HG03342 (cell line): ENCODE results near the gene ATG4C.
"Not testable (repeated sequence)": the region's sequence is repeated elsewhere in the genome, so short reads cannot be mapped to it uniquely, and the experiment has no call there.

ENCODE experiments used
- ATAC-seq: cut with Tn5 transposase; IDR thresholded peaks from one replicate; pipeline ENCODE4 v1.9.1; 2021; ENCODE audit warnings: mild to moderate bottlenecking, moderate library complexity; ENCODE audit not compliant: unreplicated experiment

Gene ATG4C

DNA sequence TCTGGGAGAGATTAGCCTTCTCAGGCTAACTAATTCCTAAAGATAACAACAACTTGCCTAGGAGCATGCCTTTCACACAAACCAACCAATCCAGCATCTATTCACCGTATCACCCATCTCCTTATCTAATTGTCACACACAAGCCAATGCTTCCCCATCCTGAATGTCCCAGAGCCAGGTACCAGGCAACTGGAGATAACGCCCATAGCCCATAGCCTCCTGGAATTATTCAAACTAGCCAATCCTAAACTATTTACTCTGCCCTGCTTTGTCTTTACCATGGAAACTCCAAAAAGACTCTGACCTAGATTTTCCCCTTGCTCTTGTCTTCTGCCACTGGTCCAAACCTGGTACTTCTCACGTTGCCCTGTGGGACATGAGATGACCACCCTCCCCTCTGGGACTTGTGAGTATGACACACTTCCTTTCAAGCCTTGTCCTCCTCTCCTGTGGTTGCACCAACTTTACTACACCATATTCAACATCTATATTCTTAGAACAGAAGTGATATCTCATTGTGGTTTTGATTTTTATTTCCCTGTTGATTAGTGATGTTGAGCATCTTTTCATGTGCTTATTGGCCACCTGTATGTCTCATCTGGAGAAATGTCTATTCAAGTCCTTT is 8.8 kb upstream of the ATG4C start:
- ATAC-seq = no peak

DNA sequence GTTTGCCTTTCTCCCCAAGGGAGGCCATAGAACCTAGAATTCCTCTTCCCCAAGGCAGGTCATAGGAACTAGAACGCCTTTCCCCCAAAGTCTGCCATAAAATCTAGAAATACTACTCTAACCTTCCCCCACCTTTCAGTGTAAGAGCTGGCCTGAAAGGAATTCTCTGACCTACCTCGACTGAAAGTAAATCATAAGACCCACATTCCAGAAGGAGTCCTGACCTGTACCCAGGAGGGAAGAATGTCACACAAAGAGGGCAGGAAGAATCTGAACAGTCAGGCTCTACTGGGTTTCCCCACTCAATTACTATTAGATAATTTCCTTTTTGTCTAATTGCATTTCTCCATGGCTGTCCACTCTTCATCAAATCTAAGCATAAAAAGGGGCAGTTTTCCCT is 5.7 kb upstream of the ATG4C start:
- no peak for ATAC-seq

DNA sequence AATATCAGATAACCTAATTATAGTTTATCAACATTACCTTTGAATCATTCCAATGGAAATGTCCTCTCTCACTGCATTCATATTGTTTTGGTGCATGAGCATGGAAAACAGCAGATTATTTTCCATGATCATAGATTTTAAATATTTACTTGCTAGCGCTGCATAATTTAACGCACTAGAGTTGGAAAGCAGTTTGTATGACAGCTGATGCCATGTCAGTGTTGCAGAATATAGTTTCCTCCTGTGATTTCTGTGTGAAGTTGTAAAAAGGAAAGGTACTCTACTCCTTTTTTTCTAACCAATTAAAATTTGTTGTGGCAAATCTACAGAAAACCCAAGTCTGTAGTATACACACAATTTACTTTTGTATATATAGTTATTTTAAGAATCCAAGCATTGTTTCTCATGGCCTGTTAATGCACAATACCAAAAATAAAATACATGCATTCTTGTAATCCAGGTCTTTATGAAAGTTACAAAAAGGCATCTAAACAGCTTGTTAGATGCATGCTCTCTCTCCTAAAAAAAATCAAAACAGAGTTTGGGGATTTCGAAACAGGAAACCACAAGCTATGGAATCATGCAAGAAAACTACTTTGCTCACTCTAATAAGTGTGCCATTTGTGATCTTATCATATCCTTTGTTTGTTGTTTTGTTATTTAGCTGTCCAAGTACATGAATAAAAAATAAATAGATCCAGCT is 1.9 kb upstream of the ATG4C start:
- ATAC-seq = no peak

DNA sequence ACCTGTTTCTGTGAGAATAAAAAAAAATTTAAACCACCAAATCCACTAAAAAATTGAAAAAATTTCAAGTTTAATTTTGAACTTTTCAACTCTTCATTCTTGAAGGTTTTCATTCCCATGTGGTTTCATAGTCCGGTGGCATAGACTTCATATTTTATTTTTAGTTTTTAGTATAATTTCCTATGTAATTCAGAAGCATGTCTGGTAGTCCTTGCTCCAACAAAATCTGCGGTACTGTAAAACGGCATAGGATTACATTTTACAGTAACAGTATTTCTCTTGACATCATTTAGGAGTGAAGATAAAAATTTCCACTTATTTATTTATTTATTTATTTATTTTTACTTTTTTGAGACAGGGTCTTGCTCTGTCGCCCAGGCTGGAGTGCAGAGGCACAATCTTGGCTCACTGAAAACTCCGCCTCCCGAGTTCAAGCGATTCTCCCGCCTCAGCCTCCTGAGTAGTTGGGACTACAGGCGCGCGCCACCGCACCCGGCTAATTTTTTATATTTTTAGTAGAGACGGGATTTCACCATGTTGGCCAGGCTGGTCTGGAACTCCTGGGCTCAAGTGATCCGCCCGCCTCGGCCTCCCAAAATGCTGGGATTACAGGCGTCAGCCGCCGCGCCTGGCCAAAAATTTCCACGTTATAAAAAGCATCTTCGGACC is 1.3 kb upstream of the ATG4C start:
- ATAC-seq = not testable (repeated sequence)

DNA sequence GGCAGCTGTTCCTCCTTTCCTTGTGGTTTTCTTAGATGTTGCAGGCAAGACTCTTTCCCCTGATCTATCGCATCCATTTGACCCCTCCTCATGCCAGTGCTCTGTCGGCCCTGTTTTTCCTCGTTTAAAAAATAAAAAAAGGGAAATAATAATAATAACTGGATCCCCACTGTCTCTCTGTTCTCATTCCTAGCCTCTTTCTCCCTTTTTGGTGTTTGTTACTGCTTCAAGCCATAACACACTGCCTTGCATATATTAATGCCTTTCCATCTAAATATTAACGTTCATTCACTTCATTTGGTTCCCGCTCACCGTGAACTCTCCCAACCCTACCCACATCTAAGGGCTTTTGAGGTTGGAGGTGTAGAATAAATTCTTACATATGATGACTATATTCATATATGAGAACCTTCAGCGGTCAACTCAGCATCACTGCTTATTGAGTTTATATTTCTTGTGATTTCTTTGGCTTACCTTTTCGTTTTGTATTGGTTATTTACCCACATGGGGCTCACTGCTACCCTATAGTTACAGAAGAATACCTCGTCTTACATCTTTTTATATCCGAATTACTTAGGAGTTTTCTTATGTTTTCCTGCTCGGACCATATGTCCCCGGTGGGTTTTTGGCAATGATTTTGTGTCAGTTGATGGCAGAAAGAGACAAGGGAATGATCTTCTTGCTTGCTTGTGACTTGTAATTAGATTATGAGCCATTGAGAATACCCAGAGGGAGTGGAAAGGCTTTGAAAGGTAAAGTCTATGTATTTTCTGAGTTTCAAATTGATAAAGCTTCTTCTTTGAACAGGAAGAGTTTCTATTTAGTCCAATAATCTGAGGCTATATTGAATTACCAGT is 805 bp downstream of the ATG4C start:
- ATAC-seq = peak; percentile 18

DNA sequence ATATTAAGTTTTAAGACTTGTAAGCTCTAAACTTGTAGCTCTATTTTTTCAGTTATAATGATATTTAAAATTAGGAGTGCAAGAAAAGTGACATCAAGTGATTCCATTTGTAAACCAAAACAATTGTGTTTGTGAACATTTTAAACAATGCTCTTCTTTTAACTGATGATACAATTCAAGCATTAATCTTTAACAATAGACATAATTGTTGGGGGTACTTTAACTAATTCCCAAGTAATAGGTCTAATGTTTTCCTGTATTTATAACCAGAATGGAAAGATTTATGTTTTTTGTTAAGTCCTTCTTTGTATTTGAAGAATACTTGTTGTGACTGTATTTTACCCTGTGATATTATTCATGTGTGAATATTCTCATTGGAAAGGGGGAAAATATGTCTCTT is 6.8 kb downstream of the ATG4C start:
- ATAC-seq = no peak

DNA sequence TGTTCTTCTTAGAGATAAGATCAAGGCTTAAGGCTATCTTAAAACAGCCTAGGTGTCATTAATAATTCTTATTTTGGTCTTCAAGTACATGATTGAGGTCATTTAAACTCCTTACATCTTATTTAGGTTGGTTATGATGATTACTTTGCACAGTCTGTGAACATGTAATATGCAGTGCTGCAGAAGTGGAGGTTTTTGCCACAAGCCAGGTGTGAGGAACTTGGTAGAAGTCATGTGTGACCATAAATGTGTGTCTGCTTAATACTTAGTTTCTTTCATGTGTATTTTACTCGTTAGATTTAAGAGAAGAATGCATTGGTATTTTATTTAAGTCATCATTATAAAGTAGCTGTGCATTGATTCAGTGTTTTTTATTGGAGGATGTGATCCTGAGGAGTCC is 10.1 kb downstream of the ATG4C start:
- no peak for ATAC-seq

DNA sequence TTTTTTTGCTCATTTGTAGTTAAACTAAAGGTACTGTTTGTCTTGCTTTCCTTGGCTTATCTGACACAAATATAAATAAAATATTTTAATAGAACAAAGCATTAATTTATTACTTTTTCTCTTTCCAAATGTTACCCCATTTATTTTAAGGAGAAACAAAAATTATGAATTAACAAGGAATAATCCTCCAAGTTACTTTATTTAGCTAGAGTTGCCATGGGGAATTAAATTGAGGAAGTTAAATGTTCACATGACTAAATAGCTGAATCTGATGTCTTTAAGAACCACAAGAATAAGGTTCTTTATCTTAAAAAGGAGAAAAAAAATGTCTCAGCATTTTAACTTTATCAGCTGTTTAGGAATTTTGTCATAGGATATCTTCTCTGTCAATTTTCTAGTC is 12.3 kb downstream of the ATG4C start:
- ATAC-seq = no peak

DNA sequence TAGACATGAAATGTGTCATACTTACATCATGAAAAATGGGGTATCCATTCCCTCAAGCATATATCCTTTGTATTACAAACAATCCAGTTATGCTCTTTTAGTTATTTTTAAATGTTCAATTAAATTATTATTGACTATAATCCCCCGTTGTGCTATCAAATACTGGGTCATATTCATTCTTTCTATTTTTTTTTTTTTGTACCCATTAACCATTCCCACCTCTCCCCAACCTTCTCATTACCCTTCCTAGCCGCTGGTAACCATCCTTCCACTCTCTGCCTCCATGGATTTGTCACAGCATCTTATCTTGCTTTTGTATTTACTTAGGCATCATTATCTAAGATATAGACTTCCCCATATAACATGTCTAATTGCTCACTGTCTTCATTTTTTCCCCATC is 15.8 kb downstream of the ATG4C start:
- no peak for ATAC-seq

DNA sequence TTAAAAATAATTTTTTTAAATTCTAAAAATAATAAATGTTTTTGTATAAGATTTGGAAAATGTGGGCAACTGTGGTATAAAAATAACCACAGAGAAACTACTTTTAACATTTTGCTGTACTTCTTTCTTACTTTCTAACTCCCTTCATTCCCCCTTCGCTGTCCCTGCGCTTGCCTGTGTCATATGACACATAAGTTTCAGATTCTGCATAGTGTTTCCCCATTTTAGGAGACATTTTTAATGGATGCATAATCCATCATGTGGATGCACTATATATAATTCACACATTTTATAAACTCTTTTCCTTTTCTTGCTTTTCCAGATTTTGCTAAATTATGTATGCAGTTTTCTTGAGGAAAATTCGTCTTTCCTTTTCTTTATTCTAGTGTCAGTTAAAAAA is 16.3 kb downstream of the ATG4C start:
- peak; percentile 39 for ATAC-seq

DNA sequence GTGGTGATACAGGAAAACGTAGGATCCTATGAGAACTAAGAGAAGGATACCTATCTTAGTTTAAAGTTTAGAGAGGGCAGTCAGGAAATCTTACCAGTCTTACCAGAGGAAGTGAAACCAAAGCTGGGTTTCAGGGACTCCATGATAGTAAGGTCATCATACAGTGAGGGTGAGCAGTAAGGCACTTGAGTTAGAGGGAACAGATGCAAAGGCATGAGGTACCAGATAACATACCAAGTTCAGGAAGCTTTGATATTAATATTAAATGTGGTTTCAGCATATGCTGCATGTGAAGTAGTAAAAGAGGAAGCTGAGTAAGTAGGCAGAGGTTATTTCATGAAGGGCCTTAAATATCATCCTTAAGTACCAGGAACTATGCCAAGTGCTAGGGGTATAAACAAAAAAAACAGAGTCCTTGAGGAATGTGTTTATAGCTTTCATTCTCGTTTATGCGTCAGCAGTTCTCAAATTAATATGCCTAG is 16.9 kb downstream of the ATG4C start:
- peak; percentile 100 for ATAC-seq

DNA sequence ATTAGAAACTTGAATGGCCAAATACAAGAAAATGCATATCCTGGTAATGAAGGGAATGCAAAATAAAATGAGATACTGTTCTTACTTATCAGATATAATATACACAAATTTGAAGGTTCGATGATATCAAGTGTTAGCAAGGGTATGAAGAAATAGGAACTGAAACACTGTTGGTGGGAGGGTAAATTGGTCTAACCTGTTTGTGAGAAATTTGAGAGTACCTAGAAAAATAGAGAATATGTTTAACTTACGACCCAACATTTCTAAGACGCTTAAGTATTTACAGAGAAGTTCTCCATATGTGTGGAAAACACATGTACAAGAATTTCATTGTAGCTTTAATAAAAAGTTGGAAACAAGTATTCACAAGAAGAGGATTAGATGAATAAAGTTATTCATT is 25.9 kb downstream of the ATG4C start:
- peak; percentile 46 for ATAC-seq

DNA sequence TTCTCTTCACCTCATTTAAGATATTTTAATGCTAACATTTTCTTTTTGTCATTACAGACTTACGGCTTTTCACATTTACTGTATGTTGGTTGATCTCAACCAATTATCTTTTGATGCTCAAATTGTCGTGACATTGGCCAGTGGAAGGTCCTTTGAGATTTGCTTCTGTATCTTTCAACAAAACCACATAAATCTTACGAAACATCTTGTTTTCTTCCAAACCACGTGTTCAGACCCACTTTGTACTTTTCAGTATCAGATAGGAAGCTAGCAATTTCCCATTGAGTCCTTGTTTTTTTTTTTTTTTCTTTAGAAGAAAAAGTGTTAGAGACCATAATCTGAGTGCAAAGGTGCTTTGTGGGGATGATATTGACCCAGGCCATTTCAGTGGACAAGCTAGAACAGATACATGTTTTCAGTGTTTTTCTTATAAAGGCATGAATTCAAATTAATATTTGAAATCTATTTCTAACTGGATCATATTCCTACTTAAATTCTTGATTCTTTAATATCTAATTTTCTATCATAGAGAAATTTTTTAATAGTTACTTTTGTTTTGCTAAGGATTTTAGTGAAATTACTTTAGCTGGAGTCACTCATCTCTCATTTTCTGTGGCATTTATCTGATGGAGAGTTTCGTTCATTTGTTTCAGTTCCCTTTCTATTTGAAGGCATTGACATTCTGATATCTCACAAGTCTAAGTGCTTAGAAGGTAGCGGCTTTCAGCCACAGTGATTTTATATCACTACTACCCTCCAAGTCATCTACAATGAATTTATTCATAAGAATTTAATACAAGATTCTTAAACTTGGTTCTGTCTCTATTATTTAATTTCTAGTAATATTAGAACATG is 26.7 kb downstream of the ATG4C start:
- peak; percentile 98 for ATAC-seq

DNA sequence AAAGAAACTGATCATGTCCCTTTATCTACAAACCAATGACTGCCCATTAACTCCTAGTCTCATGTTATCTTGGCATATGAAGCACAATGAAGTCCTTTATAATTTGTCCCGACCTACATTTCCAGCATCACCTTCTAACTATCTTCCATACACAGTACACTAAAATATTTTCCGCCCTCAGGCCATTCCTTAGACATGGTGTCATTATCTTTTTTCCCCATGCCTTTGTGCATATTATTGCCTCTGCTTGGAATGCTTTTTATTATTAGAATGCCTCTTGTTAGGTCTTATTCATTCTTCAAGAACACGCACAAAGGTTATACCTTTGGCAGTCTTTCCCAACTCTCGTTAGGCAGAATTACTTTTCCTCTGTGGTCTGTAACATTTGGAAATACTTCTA is 39.6 kb downstream of the ATG4C start:
- ATAC-seq = no peak

DNA sequence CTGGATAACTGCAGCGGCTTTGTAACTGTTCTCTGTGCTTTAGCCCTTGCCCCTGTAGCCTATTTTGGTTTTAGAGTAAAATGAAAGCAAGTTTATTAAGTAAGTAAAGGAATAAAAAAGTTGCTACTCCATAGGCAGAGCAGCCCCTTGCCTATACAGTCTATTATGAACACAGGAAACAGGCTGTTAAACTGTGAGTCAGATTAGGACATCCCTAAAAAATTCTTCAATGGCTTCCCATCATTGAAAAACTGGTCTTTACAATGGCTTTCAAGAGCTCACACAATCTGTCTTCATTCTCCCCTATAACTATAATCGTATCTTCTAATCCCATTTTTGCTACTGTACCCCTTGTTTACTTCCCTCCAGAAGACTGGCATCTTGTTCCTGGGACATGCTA is 43.0 kb downstream of the ATG4C start:
- no peak for ATAC-seq

DNA sequence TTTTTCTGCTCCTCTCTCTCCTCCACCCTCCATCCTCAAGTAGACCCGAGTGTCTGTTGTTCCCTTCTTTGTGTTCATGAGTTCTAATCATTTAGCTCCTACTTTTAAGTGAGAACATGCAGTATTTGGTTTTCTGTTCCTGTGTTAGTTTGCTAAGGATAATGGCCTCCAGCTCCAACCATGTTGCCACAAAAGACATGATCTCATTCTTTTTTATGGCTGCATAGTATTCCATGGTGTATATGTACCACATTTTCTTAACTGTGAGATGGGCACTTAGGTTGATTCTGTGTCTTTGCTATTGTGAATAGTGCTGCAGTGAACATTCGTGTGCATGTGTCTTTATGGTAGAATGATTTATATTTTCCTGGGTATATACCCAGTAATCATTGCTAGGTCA is 43.9 kb downstream of the ATG4C start:
- ATAC-seq = not testable (repeated sequence)

DNA sequence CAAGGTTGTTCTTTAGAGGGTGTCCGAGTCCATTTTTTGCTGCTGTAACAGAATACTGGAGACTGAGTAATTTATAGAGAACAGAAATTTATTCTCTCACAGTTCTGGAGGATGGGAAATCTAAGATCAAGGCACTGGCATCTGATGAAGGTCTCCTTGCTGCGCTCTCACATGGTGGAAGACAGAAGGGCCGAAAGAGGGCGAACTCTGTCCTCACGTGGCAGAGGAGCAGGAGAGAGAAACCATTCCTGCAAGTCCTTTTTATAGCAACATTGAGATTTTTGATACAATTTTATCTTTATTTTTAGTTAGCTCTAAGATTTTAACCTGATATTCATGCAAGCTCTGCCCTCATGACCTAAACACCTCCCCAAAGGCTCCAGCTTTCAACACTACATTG is 48.3 kb downstream of the ATG4C start:
- no peak for ATAC-seq

DNA sequence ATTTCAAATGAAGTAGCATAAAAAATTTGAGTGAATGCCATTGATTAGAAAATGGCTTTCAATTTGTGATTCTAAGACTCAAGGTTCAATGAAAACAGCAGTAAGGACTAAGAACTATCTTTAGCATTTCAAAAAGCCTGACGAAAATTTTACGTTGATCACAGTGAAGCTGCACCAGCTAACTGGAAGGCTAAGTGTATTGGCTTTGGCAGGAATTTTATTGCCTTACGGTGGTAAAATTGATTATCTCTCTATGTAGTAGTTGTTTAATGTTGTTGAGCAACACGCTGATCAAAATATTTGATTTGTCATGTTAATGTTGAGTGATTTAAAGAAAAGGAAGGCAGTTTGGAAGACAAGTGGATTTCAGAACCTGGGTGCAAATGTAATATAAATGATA is 49.6 kb downstream of the ATG4C start:
- ATAC-seq = no peak

DNA sequence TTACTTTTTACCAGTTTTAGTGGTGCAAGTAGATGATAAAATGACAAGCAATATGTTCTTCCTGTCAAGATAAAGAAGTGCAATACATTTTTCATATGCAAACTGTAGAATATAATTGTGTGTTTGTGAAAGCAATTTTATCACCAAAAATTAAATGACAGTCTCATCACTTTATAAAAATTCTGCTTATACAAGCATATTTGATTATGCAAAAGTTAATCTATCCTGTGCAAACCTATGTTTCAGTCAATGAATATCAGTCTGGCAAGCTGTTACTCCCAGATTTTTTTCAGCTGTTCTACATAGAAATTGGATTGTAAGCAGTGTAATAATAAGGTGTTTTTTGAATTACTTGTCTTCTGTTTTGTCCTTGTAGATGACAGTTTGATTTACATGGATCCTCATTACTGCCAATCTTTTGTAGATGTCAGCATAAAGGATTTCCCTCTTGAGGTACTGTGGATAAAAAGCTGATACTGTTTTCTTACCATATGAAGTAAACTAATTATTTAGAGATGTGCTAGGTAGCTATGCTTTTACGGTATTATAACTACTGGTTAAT is 50.5 kb downstream of the ATG4C start:
- no peak for ATAC-seq
